ENCODE data around the gene GALNT6.

Gene GALNT6

GRCh38 chr12:51405801-51406207, 14.6 kb upstream of the GALNT6 start:
- DNase-seq (ENCODE audit: low read depth in 2 of 3, low spot score in 1 of 3): no peak

- DNase-seq (ENCODE audit: low read depth in 2 of 3, low spot score in 1 of 3): no peak
Measured at GRCh38 chr12:51404627-51405026, 13.4 kb upstream of the GALNT6 start.

GRCh38 chr12:51403681-51404136, 12.5 kb upstream of the GALNT6 start:
- DNase-seq (ENCODE audit: low read depth in 2 of 3, low spot score in 1 of 3): no peak

- DNase-seq (ENCODE audit: low read depth in 2 of 3, low spot score in 1 of 3): no peak
Measured at GRCh38 chr12:51403159-51403558, 12.0 kb upstream of the GALNT6 start.

GRCh38 chr12:51401900-51402299, 10.7 kb upstream of the GALNT6 start:
- DNase-seq (ENCODE audit: low read depth in 2 of 3, low spot score in 1 of 3): no peak

- no peak for DNase-seq (ENCODE audit: low read depth in 2 of 3, low spot score in 1 of 3)
Measured at GRCh38 chr12:51401486-51401885, 10.3 kb upstream of the GALNT6 start.

GRCh38 chr12:51401020-51401419, 9.8 kb upstream of the GALNT6 start:
- DNase-seq (ENCODE audit: low read depth in 2 of 3, low spot score in 1 of 3): no peak

GRCh38 chr12:51399891-51400290, 8.7 kb upstream of the GALNT6 start:
- no peak for DNase-seq (ENCODE audit: low read depth in 2 of 3, low spot score in 1 of 3)

GRCh38 chr12:51397670-51398069, 6.5 kb upstream of the GALNT6 start:
- DNase-seq (ENCODE audit: low read depth in 2 of 3, low spot score in 1 of 3): no peak

- DNase-seq (ENCODE audit: low read depth in 2 of 3, low spot score in 1 of 3): peak in 1 of 3 donors; percentile 29
Measured at GRCh38 chr12:51395283-51396230, 4.4 kb upstream of the GALNT6 start.

- DNase-seq (ENCODE audit: low read depth in 2 of 3, low spot score in 1 of 3): peak in 2 of 3 donors; percentile 36 to 39
Measured at GRCh38 chr12:51393676-51394545, 2.7 kb upstream of the GALNT6 start.

- no peak for DNase-seq (ENCODE audit: low read depth in 2 of 3, low spot score in 1 of 3)
Measured at GRCh38 chr12:51392556-51393237, 1.5 kb upstream of the GALNT6 start.

- DNase-seq (ENCODE audit: low read depth in 2 of 3, low spot score in 1 of 3): no peak
Measured at GRCh38 chr12:51390891-51391282, 319 bp downstream of the GALNT6 start.

GRCh38 chr12:51390457-51390856, 749 bp downstream of the GALNT6 start:
- no peak for DNase-seq (ENCODE audit: low read depth in 2 of 3, low spot score in 1 of 3)

GRCh38 chr12:51389302-51389999, 1.8 kb downstream of the GALNT6 start:
- no peak for DNase-seq (ENCODE audit: low read depth in 2 of 3, low spot score in 1 of 3)

GRCh38 chr12:51388846-51389245, 2.4 kb downstream of the GALNT6 start:
- DNase-seq (ENCODE audit: low read depth in 2 of 3, low spot score in 1 of 3): no peak

- no peak for DNase-seq (ENCODE audit: low read depth in 2 of 3, low spot score in 1 of 3)
Measured at GRCh38 chr12:51388069-51388799, 3.0 kb downstream of the GALNT6 start.

- no peak for DNase-seq (ENCODE audit: low read depth in 2 of 3, low spot score in 1 of 3)
Measured at GRCh38 chr12:51386351-51386750, 4.9 kb downstream of the GALNT6 start.

- DNase-seq (ENCODE audit: low read depth in 2 of 3, low spot score in 1 of 3): no peak
Measured at GRCh38 chr12:51383269-51383905, 7.8 kb downstream of the GALNT6 start.

Measured in stimulated activated CD4-positive, alpha-beta T cell treated with anti-CD3 and anti-CD28 coated beads, Interleukin-12 subunit alpha, Interleukin-12 subunit beta, amount 100 ng/mL, for 48 hours (primary cell).